ENCODE data around the gene PWWP2A.

The PWWP2A gene

GRCh38 chr5:160133071-160133917, 14.0 kb upstream of the PWWP2A start:
- DNase-seq, result no peak

- DNase-seq, result peak; percentile 9
Observed at GRCh38 chr5:160129841-160130240, 10.6 kb upstream of the PWWP2A start.

DNA sequence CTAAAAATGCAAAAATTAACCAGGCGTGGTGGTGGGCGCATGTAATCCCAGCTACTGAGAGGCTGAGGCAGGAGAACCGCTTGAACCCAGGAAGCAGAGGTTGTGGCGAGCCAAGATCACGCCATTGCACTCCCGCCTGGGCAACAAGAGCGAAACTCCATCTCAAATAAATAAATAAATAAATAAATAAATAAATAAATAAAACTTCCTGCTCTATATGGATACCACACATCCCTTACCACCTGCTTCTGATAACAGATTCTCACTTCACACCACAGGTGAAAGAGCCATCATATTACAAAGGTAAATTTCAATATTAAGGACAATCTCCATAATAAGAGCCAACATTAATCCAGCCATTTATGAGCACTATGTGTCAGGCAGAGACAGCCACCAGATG, 9.4 kb upstream of the PWWP2A start:
- DNase-seq, result no peak

GRCh38 chr5:160119905-160120266, 636 bp upstream of the PWWP2A start:
- no peak for DNase-seq

- peak; percentile 6 for DNase-seq
Observed at GRCh38 chr5:160118349-160119141, 705 bp downstream of the PWWP2A start.

DNA sequence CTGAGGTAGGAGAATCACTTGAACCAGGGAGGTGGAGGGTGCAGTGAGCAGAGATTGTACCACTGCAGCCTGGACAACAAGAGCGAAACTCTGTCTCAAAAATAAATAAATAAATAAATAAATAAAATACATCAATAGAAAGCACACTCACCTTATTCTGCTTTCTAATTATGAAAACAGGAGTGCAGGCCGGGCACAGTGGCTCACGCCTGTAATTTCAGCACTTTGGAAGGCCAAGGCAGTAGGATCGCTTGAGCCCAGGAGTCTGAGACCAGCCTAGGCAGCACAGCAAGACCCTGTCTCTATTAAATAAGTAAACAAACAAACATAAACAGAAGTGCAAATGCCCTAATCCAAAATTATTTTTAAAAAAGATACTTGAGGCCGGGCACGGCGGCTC, 2.3 kb downstream of the PWWP2A start:
- DNase-seq, result no peak

DNA sequence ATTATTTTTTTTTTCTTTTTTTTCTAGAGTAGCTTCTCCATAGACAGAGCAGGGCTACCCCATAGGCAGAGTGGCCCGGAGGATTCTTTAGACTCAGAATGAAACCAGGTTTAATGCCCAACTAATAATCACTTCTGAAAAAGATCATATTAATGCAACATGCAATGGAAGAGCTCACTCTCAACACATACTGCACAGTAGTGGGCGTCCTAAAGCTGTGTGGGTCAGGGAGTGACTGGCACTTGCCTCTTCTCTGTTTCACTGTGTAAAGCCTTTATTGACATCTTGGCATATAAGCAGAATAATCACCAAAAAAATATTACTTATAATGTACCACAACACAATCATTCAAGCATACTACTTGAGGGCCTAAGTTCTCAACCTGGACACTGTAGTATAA, 11.1 kb downstream of the PWWP2A start:
- DNase-seq, result no peak

GRCh38 chr5:160105686-160106360, 13.4 kb downstream of the PWWP2A start:
- no peak for DNase-seq

- DNase-seq, result peak; percentile 68
Observed at GRCh38 chr5:160097991-160098390, 21.3 kb downstream of the PWWP2A start.

DNA sequence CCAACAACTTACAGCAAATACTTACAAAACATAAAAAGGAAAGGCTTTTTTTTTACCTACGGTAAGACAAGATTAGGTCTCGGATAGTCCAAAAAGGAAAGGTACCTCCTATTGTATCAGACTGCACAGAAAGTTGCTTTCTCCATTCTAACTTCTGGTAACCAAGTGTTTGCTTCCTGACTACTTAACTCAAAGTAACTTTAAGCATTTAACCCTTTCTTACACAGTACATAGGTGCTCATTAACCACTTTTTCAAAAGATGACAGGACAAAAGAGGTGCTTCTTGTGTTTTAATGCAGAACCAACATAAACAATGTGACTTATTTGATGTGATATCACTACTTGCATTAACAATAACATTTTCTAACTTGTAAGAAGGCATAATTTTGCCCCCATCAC, 23.1 kb downstream of the PWWP2A start:
- no peak for DNase-seq

GRCh38 chr5:160092960-160093707, 26.1 kb downstream of the PWWP2A start:
- no peak for DNase-seq

GRCh38 chr5:160092514-160092913, 26.7 kb downstream of the PWWP2A start:
- DNase-seq, result no peak

DNA sequence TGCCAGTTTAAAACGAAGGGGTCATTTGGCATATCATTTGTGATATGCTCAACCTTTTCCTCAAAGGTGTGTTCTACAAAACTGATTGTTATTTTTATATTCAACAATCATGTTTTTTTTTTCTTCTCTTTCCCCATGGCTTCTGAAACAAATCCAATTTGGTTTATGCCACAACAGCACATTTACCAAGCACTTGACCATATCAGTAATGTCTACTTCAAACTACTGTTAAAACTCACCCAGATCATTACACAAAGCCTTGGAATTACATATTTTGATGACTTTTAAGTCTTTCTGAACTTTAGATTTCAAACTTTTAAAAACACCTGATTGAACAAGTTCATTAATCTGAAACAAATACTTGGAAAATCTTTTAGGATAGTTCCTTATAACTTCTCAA, 29.2 kb downstream of the PWWP2A start:
- DNase-seq, result no peak

GRCh38 chr5:160089531-160089930, 29.7 kb downstream of the PWWP2A start:
- no peak for DNase-seq

GRCh38 chr5:160088805-160089204, 30.4 kb downstream of the PWWP2A start:
- no peak for DNase-seq

- DNase-seq, result no peak
Observed at GRCh38 chr5:160087199-160087598, 32.1 kb downstream of the PWWP2A start.

GRCh38 chr5:160084144-160084543, 35.1 kb downstream of the PWWP2A start:
- no peak for DNase-seq

GRCh38 chr5:160083501-160083900, 35.7 kb downstream of the PWWP2A start:
- peak; percentile 65 for DNase-seq

DNA sequence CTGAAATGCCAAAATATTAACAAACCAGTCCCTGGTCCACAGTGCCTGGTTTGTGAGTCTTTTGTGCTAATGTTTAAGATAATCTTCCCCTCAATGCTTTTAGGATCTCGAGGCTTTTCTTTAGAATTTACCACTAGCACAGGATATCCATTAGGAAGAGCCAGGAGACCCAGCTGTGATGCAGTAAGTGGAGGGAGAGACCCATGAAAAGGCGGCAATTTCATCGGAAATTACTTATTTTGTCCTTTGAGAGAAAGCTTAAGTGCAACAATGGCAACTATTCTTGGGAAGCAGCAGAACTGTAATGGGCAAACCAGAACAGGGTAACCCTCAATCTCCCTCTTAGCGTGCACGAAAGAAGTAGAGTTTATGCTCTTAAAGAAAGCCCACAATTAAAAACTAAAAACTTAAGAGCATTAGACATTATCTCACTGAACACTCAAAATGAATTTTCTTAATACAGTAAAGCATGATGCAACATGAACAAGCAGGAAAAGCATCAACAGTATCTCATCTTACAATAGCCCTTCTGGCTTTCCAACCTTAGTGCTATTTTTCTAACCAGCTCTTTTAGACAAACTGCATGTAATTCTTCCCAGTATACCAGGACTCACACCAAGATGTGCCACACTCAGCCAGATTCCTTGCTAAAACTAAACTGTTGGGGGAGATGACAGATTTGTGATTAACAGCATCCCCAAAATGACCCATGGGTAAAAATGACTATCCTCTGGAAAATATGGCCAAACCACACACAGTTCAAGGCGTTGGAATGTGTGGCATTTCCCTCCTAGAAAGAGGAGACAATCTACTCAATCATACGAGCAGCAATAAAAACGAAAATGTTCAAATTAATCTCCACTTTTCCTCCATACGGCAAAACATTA, 36.4 kb downstream of the PWWP2A start:
- DNase-seq, result peak; percentile 91

- no peak for DNase-seq
Observed at GRCh38 chr5:160081495-160081894, 37.8 kb downstream of the PWWP2A start.

DNA sequence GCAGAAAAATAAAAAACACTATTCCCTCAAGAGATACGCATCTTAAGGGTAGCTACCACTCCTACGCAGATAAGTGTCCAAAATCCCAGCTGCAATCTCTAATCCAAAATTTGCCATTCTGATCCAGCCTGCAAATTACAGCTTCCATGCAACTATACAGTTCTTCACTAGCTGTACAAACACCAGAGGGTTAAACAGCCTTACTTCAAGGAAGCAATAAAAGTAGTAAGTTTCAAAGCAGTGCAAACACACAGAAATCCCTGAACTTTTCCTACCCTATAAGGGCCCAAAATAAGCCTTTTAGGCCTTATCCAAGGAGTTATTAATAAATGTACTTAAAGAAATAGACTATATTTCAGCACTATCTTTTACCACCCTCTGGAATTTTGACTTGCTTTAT, 39.5 kb downstream of the PWWP2A start:
- DNase-seq, result no peak

- DNase-seq, result no peak
Observed at GRCh38 chr5:160076997-160077396, 42.3 kb downstream of the PWWP2A start.

Measured in HCEC 1CT (cell line).